Pons (tissue), 1 donor: ENCODE data around the gene SYTL3.
"Not testable (repeated sequence)": the region's sequence is repeated elsewhere in the genome, so short reads cannot be mapped to it uniquely, and the experiment has no call there.

Experiments
- DNase-seq: peaks from one replicate; pipeline ENCODE4 v3.0.0-alpha.2; 2016; ENCODE audit warnings: low spot score

The SYTL3 gene

GRCh38 chr6:158662607-158662953, 12.7 kb downstream of the SYTL3 start:
- no peak for DNase-seq

DNA sequence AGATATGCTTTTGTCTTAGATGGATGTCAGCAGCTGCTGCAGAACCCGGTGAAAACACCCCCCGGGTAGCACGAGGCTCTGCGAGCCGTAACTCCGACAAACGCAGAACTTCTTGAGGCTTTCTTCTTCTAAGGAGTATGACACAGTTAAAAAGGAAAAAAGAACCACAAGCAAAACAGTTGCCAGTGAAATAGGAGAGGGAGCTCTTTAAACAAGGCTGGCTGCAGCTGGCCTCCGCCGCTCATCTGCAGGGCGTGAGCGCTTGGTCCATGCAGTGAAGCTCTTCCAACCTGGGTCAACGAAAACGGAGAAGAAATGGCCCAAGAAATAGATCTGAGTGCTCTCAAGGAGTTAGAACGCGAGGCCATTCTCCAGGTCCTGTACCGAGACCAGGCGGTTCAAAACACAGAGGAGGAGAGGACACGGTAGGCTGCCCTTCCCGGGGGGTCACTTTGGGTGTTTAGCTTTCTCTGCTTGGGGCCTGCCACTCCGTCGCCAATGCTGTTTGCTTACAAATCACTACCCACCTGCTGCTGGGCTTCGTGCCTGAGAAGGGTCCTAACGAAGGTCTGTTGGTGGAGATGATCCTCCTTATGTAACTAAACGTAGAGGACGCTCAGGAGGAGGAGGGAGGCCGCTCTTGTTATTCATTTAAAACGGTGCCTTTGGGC, 13.2 kb downstream of the SYTL3 start:
- DNase-seq, result no peak

GRCh38 chr6:158663625-158664165, 13.8 kb downstream of the SYTL3 start:
- no peak for DNase-seq

DNA sequence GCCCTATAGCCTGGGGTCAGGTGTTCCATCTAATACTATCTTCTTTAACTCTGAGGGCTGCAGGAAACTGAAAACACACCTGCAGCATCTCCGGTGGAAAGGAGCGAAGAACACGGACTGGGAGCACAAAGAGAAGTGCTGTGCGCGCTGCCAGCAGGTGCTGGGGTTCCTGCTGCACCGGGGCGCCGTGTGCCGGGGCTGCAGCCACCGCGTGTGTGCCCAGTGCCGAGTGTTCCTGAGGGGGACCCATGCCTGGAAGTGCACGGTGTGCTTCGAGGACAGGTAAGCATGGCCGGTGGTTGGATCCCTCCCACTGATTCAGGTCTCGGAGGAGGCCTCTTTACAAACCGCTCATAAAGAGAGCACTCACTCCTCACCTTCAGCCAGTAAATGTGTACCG, 15.5 kb downstream of the SYTL3 start:
- DNase-seq, result no peak

GRCh38 chr6:158666628-158667359, 16.9 kb downstream of the SYTL3 start:
- peak; percentile 81 for DNase-seq

GRCh38 chr6:158667360-158667981, 17.6 kb downstream of the SYTL3 start:
- DNase-seq, result no peak

DNA sequence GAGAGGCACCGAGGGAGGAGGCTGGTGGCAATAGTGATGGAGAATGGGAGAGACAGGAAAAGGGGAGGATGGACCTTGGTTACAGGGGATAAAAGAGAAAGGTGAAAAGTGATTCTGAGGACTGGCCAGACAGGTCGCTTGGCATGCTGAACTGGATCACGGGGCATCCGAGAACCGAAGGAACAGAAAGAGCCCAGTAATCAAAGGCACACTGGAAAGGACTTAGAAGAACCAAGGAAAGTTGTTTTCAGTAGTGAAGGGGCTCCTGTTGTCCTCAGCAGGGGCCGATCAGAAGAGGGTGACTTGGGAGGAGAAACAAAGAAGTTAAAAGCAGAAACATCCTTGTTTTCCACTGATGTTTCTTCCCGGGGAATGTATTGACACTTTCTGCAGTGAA, 18.9 kb downstream of the SYTL3 start:
- DNase-seq, result no peak

DNA sequence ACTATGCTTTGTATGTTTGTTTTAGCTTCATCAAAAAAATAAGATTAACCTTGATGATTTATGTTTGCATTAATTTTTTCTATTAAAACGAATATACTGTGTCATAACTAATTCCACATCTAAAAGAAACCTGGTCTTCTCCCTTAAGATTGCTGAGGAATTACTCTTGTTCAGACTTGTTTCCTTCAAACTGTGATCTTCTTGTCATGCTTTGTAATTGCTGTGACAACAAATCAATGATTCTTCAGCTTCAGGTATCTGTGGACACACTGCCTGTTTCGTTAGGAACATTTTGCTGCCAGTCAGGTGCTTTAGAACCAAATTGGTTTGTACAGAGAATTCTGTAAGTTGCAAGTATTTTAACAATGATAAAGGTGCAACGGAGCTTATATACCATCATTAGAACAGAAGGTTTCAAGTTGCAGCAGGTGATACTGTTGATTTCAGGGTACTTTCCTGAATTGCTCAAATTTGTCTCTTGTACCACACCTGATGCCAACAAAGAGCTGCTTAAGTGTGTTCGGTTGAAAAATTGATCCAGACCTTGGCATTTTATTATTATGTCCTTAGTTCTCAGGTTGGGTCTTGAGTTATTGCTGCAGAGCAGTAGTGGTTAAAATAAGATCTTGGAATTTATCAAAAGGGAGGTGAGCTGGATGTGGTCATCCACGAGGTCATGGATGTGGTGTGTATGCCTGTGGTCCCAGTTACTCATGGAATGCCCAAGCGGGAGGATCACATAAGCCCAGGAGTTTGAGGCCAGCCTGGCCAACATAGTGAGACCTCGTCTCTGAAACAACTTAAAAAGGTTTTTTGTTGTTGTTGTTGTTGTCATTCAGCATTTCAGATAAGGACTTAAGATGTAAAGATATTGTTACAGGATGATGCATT, 19.5 kb downstream of the SYTL3 start:
- DNase-seq, result no peak

- not testable (repeated sequence) for DNase-seq
Observed at GRCh38 chr6:158672119-158672518, 22.3 kb downstream of the SYTL3 start.

DNA sequence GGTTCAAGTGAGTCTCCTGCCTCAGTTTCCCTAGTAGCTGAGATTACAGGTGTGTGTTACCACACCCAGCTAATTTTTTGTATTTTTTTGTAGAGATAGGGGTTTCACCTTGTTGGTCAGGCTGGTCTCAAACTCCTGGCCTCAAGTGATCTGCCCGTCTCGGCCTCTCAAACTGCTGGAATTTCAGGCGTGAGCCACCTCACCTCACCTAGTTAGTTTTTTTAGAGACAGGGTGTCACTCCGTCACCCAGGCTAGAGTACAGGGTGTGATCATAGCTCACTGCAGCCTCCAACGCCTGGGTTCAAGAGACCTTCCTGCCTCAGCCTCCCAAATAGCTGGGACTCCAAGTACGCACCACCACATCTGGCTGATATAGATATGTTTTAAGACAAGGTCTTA, 22.9 kb downstream of the SYTL3 start:
- no peak for DNase-seq

GRCh38 chr6:158674342-158675131, 24.7 kb downstream of the SYTL3 start:
- no peak for DNase-seq

DNA sequence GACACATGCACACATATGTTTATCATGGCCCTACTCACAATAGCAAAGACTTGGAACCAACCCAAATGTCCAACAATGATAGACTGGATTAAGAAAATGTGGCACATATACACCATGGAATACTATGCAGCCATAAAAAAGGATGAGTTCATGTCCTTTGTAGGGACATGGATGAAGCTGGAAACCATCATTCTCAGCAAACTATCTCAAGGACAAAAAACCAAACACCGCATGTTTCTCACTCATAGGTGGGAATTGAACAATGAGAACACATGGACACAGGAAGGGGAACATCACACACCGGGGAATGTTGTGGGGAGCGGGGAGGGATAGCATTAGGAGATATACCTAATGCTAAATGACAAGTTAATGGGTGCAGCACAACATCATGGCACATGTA, 27.2 kb downstream of the SYTL3 start:
- not testable (repeated sequence) for DNase-seq

- no peak for DNase-seq
Observed at GRCh38 chr6:158677906-158678578, 28.2 kb downstream of the SYTL3 start.

DNA sequence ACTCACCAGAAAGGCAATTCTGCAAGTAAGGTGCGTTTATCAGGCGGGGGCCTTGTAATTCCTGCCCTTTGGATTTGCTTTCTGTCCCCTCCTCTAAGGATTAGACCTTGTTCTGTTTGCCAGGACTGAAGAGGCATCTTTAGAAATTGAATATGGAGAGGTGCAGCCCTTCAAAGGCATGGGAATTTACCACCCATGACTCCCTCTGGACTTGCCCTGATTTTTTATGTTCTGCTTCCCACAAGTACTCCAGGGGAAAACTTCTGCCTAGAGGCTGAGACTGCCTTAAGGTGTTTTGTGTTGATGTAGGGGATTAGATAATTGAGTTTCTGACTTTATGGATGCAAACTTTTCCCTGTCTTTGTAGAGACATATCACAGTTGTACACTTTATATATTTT, 30.2 kb downstream of the SYTL3 start:
- DNase-seq, result no peak

GRCh38 chr6:158680481-158680880, 30.6 kb downstream of the SYTL3 start:
- no peak for DNase-seq

GRCh38 chr6:158684311-158684710, 34.5 kb downstream of the SYTL3 start:
- no peak for DNase-seq

DNA sequence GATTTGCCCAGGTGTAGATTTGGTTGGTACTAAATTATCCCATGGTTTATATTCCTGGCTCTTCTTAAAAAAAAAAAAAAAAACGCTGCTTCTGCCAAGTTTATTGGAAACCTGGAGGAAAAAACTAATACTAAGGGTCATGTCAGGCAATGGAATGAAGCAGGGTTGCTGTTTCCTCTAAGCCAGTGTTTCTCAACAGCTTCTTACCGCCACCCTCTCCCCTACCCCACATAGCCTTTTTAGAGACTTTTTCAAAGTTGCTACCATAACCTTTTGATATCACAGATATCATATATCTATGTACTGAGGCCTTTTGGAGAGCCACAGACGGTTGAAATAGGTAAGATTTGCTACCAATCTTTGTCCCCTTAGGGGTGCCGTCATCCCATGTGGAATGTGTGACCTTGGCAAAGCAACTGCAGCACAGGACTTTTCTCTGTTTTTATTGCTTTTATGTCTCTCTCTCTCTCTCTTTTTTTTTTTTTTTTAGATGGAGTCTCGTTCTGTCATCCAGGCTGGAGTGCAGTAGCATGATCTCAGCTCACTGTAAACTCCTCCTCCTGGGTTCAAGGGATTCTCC, 35.0 kb downstream of the SYTL3 start:
- DNase-seq, result no peak

DNA sequence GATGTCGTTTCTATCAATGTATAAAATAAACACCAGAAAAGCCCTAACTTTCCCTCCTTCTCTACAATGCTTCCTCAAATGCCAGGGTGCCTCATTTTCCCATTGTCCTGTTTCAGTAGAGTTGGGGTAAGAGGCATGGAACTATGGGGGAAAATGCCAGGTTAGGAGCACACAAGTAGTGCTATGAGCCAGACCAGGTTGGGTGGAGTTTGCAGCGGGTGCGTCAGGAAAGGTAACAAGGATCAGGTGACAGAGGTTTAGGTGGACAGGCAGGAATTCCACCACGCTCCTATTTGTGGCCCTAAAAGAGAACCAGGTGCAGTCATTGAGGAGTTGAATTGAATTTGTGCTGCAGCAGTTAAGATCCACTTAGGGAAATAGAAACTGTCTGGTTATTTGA, 36.5 kb downstream of the SYTL3 start:
- no peak for DNase-seq

GRCh38 chr6:158686791-158687381, 37.0 kb downstream of the SYTL3 start:
- DNase-seq, result no peak

GRCh38 chr6:158687506-158687905, 37.7 kb downstream of the SYTL3 start:
- peak; percentile 26 for DNase-seq
